GOT3 (cell line): ENCODE measurements around the gene KRT6A.
"Not testable (repeated sequence)": the region's sequence is repeated elsewhere in the genome, so short reads cannot be mapped to it uniquely, and the experiment has no call there.

Source experiments
- DNase-seq: peaks from one replicate; lab custom pipeline; 2025; ENCODE audit warnings: mixed read lengths; lab: John Stamatoyannopoulos, UW

KRT6A gene

DNA sequence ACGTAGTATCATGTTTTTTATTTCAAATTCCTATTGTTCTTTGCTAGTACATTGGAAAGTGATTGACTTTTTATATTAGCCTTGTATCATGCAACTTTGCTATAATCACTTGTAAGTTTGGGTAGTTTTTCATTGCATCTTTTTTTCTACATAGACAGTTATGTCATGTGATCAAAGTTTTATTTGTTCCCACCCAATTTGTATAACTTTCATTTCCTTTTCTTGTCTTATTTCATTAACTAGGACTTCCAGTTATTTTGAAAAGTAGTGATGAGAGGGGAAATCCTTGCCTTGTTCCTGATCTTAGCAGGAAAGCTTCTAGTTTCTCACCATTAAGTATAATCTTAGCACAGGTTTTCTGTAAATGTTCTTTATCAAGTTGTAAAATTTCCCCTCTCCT, 9.8 kb upstream of the KRT6A start:
- no peak for DNase-seq

DNA sequence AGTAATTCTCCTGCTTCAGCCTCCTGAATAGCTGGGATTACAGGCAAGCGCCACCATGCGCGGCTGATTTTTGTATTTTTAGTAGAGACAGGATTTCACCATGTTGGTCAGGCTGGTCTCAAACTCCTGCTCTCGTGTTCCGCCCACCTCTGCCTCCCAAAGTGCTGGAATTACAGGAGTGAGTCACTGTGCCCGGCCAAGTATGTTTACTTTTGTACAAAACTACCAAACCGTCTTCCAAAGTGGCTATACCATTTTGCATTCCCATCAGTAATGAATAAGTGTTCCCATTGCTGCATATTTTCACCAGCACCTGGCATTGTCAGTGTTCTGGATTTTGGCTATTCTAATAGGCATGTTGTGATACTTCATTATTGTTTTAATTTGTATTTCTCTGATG, 8.4 kb upstream of the KRT6A start:
- no peak for DNase-seq

DNA sequence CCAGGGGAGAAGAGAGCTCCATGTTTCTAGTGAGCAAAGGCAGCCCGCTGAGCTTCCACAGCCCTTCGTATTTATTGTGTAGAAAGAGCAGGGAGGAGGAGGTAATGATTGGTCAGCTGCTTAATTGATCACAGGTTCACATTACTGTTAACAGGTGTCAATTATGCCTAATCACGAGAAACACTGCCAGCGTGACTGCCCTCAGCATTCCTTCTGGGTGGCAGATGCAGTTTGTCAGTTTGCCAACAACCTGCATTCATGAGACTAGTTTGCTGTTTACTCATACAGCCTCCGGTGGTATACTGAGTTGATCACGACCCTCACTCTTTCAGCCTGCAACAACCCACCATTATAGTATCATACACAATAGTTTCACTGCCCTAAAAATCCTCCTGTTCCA, 7.5 kb upstream of the KRT6A start:
- DNase-seq: not testable (repeated sequence)

DNA sequence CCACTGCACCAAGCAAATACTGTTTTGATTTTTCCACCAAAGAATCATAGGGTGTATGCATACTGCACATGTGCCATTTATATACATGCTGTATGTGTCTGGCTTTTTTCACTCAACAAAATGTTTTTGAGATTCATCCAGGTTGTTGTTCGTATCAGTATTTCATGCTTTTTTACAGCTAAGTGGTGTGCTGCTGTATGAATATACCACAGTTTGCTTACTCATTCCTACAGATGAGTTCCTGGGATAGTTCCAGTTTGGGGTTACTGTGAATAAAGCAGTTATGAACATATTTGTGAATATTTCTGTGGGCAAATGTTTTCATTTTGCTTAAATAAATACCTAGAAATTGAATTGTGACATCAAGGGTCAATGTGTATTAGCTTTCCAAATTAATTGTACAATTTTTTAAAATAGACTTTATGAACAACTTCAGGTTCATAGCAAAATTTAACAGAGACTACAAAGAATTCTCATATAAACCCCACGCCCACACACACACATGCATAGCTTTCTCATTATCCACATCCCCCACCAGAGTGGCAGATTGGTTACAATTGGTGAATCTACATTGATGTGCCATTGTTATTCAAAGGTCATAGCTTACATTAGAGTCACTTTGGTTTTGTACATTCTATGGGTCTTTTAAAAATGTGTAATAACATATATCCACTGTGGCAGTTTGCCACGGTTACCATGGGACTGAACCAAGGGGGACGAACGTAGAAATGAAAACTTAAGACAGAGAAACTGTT, 6.9 kb upstream of the KRT6A start:
- DNase-seq: no peak

DNA sequence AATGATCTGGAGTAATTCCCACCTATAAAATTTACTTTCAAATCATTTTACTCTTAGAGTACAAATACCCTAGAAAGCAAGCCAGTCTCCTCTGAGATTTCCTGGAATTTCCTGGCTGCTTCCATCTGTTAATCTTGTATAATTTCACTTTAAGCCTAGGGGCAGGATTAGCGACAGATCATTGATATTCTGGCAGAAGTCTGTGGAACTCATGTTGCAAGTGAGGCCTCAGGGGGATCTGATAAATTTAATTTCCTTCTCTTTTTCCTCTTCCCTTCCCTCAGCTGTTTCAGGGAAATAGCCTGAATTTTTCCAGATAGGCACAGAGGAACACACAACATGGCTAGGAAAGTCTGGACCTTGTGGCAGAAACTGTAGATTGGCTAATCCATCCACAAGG, 5.9 kb upstream of the KRT6A start:
- DNase-seq: no peak

DNA sequence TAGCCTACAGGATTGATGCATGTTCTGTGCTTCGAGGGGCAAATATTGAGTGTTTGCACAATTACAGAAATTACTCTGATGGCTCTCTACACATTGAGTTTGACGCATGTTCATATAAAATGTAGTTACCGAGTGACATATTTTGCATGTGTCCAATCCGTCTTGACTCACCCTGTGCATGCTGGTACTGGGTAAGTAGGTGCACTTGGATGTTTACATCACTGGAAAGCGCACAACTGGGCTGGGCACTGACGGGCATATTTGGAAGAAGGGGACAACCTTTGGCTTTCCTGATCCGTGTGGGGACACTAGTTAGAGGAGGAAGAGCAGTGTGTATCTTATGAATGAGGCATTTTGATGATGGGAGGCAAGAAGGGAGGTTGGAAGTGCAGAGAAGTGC, 4.9 kb upstream of the KRT6A start:
- no peak for DNase-seq

DNA sequence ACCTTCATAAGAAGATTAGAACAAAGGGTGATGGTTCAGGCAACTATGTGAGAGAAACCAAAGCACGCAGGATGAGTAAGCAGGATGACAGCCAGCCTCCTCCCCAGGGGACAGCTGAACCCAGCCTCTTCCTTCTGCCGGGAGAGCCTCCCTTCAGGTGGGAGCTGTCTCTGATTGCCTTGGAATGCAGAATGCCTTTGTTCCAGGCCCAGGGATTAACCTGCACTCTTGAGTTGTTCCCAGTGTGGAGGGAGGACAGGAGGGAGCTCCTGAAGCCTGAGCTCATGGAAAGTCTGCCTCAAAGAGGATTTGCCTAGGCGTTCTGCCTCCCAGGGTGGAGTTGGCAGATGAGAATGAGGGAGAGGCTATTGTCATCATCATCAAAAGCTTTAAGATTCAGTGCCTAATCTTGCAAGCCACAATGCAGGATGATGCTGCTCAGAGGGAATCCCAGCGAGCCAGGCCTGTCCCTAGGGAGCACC, 3.6 kb upstream of the KRT6A start:
- peak; percentile 37 for DNase-seq

DNA sequence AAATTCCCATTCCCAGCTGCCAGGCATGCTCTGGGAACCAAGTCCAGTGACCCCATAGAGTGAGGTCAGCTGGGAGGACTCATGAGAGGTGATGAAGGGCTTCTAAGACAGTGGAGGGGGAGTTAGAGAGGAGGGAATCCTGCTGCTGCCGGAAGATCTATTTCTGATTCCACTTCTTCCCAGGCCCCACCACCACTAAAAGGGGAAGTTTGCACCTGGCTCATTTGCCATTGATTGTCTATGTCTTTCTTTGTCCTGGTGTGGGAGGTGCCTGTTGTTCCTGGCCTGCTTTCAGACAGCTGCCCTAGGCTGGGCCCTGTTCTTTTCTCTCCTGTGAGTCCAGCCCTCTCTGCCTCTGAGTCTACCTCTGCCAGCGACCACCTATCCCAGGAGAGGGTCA, 3.0 kb upstream of the KRT6A start:
- DNase-seq: no peak

DNA sequence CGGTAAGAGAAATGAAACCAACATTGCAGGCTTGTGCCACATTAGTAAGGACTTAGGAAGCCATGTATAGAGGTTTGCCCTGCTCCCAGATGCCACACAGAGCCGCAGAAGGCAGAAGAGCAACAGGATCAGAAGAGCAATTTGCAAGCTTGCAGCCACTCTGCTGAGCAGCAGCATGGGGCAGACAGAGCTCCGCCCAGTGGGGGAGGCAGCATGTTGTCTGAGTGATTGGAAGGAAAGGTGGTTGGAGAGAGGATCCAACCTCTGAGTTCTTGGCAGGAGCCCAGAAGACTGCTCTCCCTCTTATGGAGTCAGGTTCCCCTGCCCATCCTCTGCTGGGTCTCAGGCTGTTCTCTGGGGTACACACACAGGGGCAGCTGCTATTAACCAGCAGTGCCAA, 2.3 kb upstream of the KRT6A start:
- DNase-seq: no peak

DNA sequence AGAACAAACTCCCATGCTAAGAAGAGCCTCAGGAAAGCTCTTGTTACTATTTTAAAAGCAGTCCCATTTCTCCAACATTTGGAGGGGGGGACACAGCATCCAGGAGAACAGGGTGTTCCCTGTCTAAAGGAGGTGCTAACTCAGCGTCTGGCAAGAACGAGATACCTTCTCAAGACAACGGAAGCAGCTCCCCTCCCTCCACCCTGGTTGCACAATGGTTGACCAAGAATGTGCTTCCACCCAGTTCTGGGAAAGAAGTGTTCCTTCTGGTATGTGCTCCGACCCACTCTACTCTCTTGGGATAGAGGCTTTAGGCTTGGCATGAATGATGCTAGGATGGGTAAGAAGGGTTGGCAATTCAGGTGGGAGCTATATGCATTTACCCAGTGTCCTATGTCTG, 1.5 kb upstream of the KRT6A start:
- no peak for DNase-seq

DNA sequence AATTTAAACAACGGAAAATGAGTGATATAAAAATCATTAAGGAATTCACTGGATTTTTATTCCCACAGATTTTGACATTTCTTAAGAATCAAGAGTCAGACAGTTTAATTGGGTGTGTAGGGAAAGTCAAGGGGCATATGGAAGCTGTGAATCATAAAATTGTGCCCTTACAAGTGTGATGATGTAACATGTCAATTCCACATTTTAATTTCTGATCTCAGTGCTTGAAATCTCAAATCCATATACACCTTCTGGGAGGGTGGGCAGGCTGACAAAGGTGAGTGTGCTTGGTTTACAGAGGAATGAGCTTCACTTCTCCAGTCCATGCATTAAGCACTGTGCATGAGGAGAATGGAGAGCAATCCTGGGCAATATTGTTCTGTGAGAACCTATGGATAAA, 1.0 kb upstream of the KRT6A start:
- no peak for DNase-seq

DNA sequence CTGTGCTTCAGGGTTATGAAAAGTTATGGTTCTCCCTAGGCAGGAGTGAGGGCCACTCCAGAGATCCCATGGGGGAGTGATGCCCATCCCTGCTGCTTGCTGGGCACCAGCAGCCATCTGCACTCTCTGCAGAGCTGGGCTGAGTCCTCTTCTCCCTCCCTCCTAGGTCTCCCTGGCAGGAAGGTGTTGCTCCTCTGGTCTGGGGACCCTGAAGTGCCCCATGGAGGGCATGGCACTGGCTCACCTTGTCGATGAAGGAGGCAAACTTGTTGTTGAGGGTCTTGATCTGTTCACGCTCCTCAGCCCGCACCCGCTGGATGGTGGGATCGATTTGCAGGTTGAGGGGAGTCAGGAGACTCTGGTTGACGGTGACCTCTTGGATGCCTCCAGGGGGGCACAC, 652 bp downstream of the KRT6A start:
- DNase-seq: not testable (repeated sequence)

DNA sequence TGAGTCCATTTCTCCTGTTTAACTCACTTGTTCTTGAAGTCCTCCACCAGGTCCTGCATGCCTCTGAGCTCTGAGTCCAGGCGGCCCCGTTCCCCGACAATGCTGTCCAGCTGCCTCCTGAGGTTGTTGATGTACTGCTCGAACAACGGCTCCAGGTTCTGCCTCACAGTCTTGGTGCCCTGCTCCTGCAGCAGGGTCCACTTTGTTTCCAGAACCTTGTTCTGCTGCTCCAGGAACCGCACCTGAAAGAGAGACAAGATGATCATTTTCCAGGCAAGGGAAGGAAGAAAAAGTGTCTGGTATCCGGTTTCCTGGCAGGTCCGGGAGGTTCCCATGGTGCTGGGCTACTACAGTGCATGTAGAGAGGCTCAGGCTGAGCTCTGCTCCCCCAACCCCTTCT, 1.6 kb downstream of the KRT6A start:
- not testable (repeated sequence) for DNase-seq

DNA sequence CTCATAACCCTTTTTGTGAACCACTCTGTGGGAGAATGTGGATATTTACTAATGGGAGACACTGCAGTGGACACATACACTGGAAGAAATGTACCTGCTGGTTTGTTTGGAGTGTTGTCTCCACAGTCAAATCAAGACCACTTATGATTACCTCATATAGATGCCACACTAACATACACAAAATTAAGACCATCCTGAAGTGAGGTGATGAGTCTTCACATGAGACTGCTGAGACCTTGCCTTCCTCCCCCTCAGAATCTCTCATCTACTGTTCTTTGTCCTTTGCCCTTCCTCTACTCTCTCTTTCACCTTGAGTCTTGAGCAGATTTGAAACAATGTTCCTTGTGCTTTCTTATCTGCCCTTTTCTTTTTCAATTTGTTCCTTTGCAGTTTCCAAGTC, 4.3 kb downstream of the KRT6A start:
- DNase-seq: no peak

DNA sequence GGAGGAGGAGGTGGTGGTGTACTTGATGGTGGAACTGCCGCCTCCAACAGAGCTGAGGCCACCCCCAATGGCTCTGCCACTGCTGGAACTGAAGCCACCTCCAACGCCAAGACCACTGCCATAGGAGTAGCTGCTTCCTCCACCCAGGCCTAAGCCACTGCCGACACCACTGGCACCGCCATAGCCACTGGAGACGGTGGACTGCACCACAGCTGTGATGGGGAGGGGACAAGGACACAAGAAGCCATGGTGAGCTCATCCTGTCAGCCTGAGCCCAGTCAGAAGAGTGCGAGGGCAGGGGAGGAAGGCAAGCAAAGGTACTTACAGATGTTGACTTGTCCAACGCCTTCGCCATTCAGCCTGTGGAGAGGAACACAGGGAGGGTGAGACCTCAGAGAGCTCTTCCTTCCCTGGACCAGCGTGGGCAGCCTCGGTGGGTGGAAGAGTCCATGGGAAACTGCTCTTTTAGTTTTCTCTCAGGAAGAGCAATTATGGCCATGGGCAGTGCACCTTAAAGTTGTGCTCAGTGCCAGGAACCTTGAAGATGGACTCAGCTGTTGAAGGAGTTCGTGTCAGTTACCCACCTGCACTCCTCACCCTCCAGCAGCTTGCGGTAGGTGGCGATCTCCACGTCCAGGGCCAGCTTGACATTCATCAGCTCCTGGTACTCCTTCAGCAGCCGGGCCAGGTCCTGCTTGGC, 5.2 kb downstream of the KRT6A start:
- DNase-seq: not testable (repeated sequence)

DNA sequence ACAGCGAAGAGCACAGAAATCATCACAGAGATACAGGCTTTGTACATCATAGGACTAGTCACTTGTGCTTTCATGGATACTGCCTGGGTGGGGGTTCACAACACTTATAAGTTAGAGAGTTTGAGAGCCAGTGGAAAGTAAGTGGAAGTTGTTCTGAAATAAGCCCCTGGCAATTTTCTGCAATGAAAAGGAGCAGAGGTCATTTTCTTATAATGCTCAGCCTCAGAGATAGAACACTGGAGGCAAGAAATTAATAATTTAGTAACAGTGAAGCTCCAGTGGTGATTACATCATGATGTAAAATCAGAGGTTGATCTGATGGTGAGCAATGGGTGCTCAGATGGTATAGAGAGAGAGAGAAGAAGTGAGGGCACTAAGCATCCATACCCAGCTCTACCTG, 5.8 kb downstream of the KRT6A start:
- no peak for DNase-seq

DNA sequence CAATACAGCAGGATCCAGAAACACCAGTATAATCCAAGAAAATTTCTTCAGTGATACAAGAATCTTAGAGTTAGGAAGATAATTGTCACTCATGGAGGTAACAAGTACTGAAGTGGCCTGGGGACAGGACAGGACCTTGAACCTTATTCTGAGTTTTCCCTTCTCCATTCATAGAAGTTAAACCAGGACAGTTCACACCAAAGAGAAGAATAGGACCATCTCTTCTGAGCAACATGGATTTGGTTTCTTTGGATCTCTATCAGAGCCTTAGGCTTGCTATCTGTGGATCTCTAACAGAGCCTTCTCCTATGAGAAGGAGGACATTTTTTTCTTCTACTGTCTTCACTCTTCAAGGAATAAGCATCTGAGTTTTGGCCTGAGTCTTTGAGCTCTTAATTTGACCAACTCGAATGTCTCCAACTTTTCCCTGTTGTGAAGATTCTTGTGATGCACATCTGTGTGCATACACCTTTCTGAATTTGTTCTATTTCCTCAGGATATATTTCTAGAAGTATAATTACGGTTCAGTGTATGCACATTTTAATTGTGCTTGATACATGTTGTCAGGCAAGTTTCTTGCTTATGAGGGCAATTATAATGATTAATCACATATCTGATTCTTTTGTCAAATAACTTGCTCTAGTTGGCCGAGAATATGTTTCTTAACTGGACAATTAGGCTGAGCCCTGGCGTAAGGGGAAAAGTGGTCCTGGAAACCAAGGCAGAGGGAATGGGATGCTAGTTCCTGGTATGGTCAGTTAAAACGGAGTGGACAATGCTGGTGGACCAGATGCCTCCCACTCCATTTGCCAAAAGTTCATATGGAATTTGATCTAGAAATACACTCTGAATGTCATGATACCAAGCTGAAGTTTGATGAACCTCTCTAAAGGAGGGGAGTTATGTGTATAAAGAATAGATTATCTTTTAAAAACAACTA, 6.6 kb downstream of the KRT6A start:
- no peak for DNase-seq

DNA sequence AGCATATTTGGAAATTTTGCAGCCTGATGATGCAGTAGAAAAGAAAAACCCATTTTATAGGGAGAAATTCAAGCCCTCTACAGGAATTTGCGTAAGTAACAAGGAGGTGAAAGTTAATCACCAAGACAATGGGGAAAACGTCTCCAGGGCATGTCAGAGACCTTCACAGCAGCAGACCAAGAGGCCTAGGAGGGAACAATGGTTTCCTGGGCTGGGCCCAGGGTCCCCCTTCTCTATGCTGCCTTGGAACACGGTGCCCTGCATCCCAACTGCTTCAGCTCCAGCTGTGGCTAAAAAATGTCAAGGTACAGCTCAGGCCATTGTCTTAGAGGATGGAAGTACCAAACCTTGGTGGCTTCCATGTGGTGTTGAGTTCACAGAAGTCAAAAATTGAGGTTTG, 13.0 kb downstream of the KRT6A start:
- DNase-seq: no peak

DNA sequence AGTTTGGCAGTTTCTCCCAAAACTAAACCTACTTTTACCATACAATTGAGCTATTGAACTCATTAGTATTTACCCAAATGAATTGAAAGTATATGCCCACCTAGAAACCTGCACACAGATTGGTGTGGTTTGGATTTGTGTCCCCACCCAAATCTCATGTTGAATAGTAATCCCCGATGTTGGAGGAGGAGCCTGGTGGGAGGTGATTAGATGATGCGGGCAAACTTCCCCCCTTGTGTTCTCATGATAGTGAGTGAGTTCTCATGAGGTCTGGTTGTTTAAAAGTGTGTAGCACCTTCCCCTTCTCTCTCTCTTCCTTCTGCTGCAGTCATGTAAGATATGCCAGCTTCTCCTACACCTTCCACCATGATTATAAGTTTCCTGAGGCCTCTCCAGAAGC, 15.4 kb downstream of the KRT6A start:
- no peak for DNase-seq

DNA sequence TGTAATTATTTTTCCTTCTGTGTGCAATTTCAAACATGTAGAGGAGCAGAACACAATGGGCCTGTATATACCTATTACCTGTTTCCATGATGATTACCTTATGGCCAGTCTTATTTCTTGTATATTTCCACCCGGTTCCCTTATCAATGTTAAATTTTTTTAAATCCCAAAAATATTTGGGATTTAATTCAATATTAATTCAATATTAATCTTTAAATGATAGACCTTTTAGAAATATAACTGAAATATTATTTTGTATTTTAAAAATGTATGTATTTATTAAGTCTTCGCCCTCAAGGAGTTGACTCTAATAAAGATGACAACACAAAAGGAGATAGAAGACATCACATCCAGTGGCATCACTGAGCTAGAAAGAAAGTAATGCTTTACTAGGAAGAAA, 18.8 kb downstream of the KRT6A start:
- DNase-seq: no peak

DNA sequence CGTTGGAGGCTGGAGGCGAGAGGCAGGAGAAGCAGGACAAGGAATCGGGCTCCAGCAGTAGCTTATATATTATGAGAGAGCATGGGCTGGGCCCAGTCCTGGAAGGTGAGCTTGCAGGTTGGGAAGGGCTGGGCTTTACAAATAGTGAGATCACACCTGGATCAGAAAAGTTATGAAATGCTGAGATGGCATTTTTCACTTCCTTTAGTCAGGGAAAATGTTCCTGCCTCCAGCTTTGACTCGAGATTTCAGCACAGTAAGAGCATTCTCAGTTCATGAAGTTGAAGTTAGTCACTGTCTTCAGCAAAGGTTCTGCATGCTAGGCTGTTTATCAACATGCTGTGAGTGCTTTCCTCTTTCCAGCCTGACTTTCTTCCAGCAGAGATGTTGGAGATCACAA, 19.3 kb downstream of the KRT6A start, which contains the start of gene KRT6C:
KRT6C (minus strand) TSS at position 38 of the 400 bp plus-strand sequence. CDS start 68 bp downstream, outside the sequence.
- no peak for DNase-seq

DNA sequence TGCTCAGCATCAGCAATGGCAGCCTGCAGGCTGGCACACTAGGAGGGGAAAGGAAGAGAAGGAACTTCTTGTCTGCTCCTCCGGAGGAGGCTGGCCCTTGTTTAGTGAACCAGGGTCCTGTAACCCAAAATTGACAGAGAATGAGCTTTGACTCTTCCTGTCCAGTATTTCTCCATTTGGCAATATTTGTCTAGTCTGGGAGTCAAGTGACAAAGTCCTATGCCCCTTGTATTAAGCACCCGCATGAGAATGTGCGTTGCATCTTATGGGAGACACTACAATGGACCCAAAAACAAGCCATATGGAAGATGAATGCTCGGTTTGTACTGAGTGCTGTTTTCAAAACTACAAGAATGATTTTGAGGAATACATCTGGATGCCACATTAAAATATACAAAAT, 23.2 kb downstream of the KRT6A start:
- DNase-seq: no peak
